GM12801 (cell line): ENCODE measurements around the gene GLT1D1.

Experiments used
- TF ChIP-seq, protein P1 (sequence below): IDR thresholded peaks from one replicate; pipeline ENCODE4 v1.5.1; 2011; ENCODE audit warnings: control low read depth; ENCODE audit not compliant: insufficient read length; ENCODE audit errors: extremely low read depth

GLT1D1 gene

GRCh38 chr12:128906485-128907137 lies 53.3 kb downstream of the GLT1D1 start:
- TF ChIP-seq, protein P1, sequence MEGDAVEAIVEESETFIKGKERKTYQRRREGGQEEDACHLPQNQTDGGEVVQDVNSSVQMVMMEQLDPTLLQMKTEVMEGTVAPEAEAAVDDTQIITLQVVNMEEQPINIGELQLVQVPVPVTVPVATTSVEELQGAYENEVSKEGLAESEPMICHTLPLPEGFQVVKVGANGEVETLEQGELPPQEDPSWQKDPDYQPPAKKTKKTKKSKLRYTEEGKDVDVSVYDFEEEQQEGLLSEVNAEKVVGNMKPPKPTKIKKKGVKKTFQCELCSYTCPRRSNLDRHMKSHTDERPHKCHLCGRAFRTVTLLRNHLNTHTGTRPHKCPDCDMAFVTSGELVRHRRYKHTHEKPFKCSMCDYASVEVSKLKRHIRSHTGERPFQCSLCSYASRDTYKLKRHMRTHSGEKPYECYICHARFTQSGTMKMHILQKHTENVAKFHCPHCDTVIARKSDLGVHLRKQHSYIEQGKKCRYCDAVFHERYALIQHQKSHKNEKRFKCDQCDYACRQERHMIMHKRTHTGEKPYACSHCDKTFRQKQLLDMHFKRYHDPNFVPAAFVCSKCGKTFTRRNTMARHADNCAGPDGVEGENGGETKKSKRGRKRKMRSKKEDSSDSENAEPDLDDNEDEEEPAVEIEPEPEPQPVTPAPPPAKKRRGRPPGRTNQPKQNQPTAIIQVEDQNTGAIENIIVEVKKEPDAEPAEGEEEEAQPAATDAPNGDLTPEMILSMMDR = no peak

DNA sequence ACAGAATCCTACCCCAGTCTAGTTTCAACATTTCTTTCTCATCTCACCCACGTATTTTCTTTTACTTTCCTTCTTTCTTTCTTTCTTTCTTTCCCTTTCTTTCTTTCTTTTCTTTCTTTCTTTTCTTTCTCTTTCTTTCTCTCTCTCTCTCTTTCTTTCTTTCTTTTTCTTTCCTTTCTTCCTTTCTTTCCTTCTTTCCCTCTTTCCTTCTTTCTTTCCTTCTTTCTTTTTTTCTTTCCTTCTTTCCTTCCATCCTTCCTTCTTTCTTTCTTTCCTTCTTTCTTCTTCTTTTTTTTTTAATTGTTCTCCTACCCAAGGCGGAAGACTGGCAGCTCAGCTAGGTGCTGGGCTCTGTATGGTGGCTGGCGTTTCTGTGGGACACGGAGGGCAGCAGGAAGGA lies 55.0 kb downstream of the GLT1D1 start:
- TF ChIP-seq, protein P1 = no peak

GRCh38 chr12:128909653-128910052 lies 56.4 kb downstream of the GLT1D1 start:
- TF ChIP-seq, protein P1 = no peak

DNA sequence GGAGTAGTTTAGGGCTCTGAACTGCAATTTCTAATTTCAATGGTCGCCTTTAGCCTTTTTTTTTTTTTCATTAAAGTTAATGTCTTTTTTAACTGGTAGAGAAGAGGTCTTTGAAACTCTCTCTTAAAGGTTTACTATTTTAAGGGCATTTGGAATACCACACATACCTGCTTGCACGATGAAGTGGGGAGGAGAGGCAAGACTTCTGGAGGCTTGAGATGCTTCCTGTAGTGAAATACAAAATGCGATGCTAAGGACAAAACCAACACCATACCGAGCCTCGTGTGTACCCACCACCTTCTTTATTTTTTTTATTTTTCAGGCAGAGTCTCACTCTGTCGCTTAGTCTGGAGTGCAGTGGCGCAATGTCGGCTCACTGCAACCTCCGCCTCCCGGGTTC lies 57.4 kb downstream of the GLT1D1 start:
- TF ChIP-seq, protein P1 = no peak

- TF ChIP-seq, protein P1 = no peak
These were observed 58.6 kb downstream of the GLT1D1 start for GRCh38 chr12:128911861-128912260.

- TF ChIP-seq, protein P1 = no peak
These were observed 61.8 kb downstream of the GLT1D1 start for GRCh38 chr12:128914908-128915563.

GRCh38 chr12:128916425-128916824 lies 63.1 kb downstream of the GLT1D1 start:
- TF ChIP-seq, protein P1 = no peak
